ENCODE results near the gene RBM38. TPM values are rescaled to one million over a fixed set of nuclear protein-coding genes. Genes with fewer than 3 reads are reported as not detected.

Gene RBM38
- polyA plus RNA-seq, 3 donors = 28.3 to 34.5 (median 32.6) TPM

DNA sequence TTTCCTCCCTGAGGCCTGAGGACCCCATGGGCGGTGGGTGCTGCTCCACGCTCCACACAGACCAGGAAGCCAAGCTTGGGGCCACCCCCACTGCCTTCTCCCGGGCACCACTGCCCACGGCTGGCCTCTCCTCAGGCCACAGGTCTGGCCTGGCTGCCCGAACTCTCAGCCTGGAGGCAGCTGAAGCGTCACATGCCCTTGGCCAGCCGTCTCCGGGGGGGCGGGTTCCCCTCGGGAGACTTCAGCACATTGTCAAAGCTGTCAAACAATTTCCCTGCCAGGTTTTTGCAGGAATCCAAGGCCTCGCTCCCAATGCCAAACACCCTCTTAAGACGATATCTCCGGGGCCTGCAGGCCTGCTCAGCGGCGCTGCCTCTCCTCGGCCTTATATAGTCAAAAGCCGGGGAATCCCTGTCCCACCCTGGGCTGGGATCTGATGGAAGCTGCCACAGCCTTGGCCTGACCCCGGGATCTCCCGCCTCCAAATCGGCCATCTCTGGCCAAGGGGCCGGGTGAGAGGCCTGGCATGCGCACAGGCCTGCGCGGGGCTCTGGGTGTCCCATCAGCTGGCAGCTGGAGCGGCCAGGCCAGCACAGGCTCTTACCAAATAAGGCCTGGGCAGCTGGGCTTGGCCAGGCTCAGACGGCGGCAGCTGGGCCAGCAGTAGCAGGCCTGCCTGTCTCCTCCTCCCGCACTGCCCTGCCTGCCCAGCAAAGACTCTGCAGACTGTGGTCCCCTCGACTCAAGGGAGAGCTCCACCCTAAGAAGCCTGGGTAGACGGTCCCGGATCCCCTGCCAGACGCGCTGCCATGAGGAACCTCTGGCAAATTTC is 49.7 kb downstream of the RBM38 start:
- no peak for DNase-seq (ENCODE audit: extremely low read depth in 1 of 11, low read depth in 9 of 11, low spot score in 4 of 11)

- DNase-seq (ENCODE audit: extremely low read depth in 1 of 11, low read depth in 9 of 11, low spot score in 4 of 11) = no peak
Measured at GRCh38 chr20:57441510-57442154, 50.4 kb downstream of the RBM38 start.

GRCh38 chr20:57442158-57442887 is 51.1 kb downstream of the RBM38 start:
- DNase-seq (ENCODE audit: extremely low read depth in 1 of 11, low read depth in 9 of 11, low spot score in 4 of 11) = no peak

GRCh38 chr20:57442888-57443239 is 51.7 kb downstream of the RBM38 start:
- no peak for DNase-seq (ENCODE audit: extremely low read depth in 1 of 11, low read depth in 9 of 11, low spot score in 4 of 11)

DNA sequence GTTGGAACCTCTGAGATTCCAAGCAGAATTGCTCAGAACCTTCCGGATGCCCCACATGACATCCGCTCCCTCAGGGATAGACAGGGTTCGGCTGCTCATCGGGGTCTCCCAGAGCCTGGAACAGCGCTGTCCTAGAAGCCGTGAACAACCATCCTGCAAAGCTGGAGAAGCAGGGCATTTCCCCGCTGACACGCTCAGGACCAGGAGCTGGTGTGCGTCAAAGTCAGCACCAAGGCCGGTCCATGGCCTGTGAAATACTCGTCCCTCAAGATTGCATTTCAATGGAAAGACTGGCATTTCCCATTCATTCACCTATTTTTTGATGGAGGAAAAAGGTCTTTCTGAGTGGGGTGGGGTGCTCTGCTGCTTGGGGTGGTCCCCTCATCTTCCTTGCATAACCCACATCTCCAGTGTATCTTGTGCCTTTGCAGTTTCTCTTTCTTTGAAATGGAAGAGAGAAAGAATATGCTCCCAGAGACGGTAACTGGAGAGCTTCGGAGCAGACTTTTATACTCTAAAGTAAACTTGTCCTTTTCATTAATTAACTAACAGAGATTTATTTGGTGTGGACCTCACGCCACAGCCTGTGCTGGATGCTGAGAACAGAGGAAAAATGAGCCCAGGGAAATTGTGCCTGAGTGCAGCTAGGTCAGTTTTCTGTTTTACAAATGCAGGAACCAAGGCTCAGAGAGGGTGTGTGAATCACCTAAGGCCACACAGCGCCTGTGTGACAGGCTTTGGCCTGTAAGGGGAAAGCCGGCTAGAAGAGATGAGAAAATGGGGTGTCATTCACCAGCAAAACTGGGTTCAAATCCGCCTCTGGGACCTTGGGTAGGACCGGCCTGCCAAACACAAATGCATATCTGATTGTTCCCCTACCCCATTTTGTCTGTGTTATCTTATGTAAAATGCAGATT is 52.4 kb downstream of the RBM38 start:
- no peak for DNase-seq (ENCODE audit: extremely low read depth in 1 of 11, low read depth in 9 of 11, low spot score in 4 of 11)

- DNase-seq (ENCODE audit: extremely low read depth in 1 of 11, low read depth in 9 of 11, low spot score in 4 of 11) = no peak
Measured at GRCh38 chr20:57444394-57445048, 53.3 kb downstream of the RBM38 start.

DNA sequence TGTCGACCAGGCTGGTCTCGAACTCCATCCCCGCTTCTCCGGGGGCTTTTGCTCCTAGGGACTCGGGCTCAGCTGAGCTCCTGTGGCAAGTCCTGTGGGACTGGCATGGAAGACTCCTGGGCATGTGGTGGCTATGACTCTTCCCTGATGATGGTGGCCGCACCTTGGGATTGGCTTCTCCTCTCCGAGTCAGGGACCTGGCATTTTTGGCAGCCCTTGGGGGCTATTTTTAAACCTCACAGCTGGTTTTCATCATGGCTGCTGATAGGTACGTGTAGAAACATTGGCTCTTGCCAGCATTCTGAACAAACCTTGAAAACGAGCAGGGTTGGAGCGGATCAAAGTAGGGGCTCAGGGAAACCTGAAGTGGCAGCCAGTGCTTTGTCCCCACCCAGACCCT is 54.1 kb downstream of the RBM38 start:
- no peak for DNase-seq (ENCODE audit: extremely low read depth in 1 of 11, low read depth in 9 of 11, low spot score in 4 of 11)

- no peak for DNase-seq (ENCODE audit: extremely low read depth in 1 of 11, low read depth in 9 of 11, low spot score in 4 of 11)
Measured at GRCh38 chr20:57445774-57446173, 54.6 kb downstream of the RBM38 start.

DNA sequence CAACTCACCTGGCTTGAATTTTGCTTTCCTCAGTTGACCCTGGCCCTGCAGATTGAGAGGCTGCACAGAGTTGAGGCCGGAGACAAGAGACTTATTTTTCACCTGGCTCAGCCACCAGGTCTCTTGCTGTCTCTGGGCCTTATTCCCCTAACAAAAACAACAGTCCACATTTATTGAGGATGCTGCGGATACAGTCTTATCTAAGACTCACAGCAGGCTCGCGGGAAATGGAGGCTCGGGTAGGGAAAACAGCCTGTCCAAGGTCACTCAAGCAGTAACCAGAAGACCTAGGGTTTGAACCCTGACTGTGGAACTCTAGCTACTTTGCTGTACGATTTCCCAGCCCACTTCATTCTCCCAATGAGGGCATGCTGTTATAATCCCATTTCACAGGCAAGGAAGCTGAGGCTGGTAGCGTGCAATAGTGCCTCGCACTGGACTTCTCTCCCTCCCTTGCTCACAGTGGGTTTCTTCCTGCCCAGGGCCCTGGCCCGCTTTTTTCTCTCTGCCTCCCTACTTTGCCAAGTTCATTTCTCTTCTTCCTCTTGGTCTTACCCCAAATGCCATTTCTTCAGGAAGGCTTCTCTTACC is 57.7 kb downstream of the RBM38 start:
- no peak for DNase-seq (ENCODE audit: extremely low read depth in 1 of 11, low read depth in 9 of 11, low spot score in 4 of 11)

GRCh38 chr20:57449398-57450354 is 58.5 kb downstream of the RBM38 start:
- no peak for DNase-seq (ENCODE audit: extremely low read depth in 1 of 11, low read depth in 9 of 11, low spot score in 4 of 11)

DNA sequence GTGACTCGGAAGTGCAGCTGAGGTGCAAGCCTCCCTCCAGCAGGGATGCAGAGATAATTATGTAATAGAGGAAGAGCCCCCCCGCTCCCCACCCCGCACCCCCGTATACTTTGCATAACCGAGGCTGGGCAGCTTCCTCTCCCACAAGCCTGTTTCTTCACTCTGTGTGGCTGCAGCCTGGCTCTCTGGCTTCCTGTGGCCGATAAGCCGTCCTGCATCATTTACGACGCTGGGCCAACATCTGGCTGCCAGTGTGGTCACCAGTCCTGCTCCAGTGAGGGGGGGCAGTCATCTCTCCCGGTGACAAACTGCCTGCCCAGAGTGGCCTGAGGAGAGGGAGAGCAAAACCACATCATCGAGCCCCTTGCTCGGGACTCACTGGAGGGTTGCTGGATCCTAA is 59.2 kb downstream of the RBM38 start:
- no peak for DNase-seq (ENCODE audit: extremely low read depth in 1 of 11, low read depth in 9 of 11, low spot score in 4 of 11)

GRCh38 chr20:57450931-57451330 is 59.7 kb downstream of the RBM38 start:
- DNase-seq (ENCODE audit: extremely low read depth in 1 of 11, low read depth in 9 of 11, low spot score in 4 of 11) = no peak

DNA sequence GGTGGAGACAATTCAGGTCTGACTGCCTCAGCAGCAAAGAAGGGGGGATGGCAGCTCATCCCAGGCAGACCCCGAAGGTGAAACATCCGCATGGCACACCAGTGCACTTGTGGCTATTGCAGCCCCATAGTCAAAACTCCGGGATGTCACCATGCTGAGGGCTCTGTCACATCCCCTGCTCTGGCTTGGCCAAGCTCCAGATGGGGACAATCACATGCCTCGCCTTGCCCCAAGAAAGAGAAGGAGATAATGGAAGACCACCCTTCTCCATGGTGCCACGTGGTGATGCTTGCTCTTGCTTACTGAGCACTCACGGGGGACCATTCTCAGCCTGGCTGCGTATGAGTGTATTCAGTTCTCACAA is 60.2 kb downstream of the RBM38 start:
- DNase-seq (ENCODE audit: extremely low read depth in 1 of 11, low read depth in 9 of 11, low spot score in 4 of 11) = no peak

DNA sequence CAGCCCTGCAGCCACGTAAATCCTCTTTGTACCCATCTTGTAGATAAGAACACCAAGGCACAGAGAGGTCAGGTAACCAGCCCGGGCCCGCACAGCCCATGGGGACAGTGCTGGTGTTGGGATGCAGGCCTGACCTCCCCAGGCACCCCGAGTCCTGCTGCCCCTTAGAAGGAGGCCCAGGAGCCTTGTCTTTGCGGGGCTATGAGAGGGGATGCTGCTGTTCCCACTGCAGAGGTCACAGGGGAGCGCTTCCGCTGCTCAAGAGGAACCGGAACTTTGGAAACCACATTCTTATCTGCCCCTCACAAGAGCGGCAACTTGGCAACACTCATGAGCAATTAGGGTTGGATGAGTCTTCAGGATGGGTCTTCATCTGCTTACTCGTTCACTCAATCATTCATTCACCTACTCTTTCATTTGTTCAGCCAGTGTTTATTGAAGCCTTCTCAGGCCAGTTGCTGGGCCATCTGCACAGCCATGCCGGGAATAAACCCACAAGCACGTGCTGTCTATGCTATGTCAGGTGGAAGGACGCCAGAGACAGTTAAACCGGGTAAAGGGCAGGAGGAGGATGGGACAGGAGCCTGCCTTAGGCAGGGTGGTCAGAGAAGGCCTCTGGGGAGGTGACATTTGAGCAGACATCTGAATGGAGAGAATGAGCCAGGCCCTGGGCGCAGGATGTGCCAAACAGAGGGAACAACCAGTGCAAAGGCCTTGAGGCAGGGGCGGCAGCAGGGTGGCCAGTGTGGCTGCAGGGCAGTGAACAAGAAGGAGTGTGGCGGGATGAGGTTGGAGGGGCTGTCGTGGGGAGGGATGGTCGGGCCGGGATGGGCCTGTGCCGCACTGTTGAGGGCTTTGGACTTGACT is 60.8 kb downstream of the RBM38 start:
- no peak for DNase-seq (ENCODE audit: extremely low read depth in 1 of 11, low read depth in 9 of 11, low spot score in 4 of 11)

DNA sequence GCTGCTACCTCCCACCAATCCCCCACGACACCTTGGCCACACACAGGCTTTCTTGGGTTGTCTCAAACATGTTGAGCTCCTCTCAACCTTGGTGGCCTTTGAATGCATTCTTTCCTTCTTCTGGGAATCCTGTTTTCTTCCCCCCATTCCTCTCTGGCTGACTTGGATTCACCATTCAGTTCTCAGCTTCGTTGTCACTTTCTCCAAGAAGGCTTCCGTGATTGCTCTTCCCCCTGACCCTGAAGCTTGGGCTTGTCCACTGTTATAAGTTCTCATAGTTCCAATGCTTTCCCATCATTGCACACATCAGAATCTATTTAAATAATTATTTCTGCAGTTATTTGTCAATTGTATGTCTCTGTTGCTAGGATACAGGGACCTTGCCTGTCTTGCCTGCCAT is 64.2 kb downstream of the RBM38 start:
- no peak for DNase-seq (ENCODE audit: extremely low read depth in 1 of 11, low read depth in 9 of 11, low spot score in 4 of 11)

- DNase-seq (ENCODE audit: extremely low read depth in 1 of 11, low read depth in 9 of 11, low spot score in 4 of 11) = no peak
Measured at GRCh38 chr20:57456116-57456515, 64.9 kb downstream of the RBM38 start.
